A673 (cell line): ENCODE measurements around the gene RNF223. TPM values are rescaled to one million over a fixed set of nuclear protein-coding genes. Genes with fewer than 3 reads are reported as not detected.
"Not testable (repeated sequence)": the region's sequence is repeated elsewhere in the genome, so short reads cannot be mapped to it uniquely, and the experiment has no call there.

ENCODE experiments used
- BruUV-seq: library from RNA; stranded (reverse); fragments of 400-500 nt; replicated peaks from 2 replicates; lab custom pipeline; 2021; lab: Mats Ljungman, UMichigan
- CTCF ChIA-PET: fragments of 300-600 bp; sonication (Branson Sonifier 250); formaldehyde crosslinking; loops from one replicate; lab custom pipeline; 2022; ENCODE audit warnings: antibody characterized with exemption; lab: Charles Lee
- POLR2A ChIA-PET: fragments of 300-600 bp; sonication (Branson Sonifier 250); formaldehyde crosslinking; loops from one replicate; lab custom pipeline; 2022; ENCODE audit warnings: antibody characterized with exemption; ENCODE audit not compliant: low non-redundant PET; lab: Charles Lee
- DNase-seq: peaks from one replicate; pipeline ENCODE4 v3.0.0-alpha.2; 2015; ENCODE audit warnings: low spot score
- H3K27ac ChIP-seq: fragments of 200-600 bp; sonication (generic); 2 replicates; pipeline ENCODE4 v1.5.1; 2016; ENCODE audit warnings: mixed run types, low read depth, mild to moderate bottlenecking, mixed read lengths, antibody characterized with exemption, low read length; ENCODE audit not compliant: poor library complexity, severe bottlenecking
- H3K27me3 ChIP-seq: fragments of 200-600 bp; sonication (generic); replicated peaks from 2 replicates; pipeline ENCODE4 v1.6.1; 2017; ENCODE audit warnings: mixed run types, low read depth, mild to moderate bottlenecking, mixed read lengths, antibody characterized with exemption, low read length; ENCODE audit not compliant: insufficient read depth, poor library complexity
- H3K36me3 ChIP-seq: fragments of 200-600 bp; sonication (generic); 2 replicates; pipeline ENCODE4 v1.6.1; 2016; ENCODE audit warnings: mixed run types, mild to moderate bottlenecking, mixed read lengths, antibody characterized with exemption, low read length; ENCODE audit not compliant: insufficient read depth, poor library complexity, severe bottlenecking
- H3K4me1 ChIP-seq: fragments of 200-600 bp; sonication (generic); 2 replicates; pipeline ENCODE4 v1.6.1; 2017; ENCODE audit warnings: mixed run types, mild to moderate bottlenecking, mixed read lengths, antibody characterized with exemption, low read length; ENCODE audit not compliant: insufficient read depth, poor library complexity, severe bottlenecking
- H3K4me3 ChIP-seq: fragments of 200-600 bp; sonication (generic); 2 replicates; pipeline ENCODE4 v1.5.1; 2016; ENCODE audit warnings: low read depth, mixed run types, mild to moderate bottlenecking, mixed read lengths, low read length; ENCODE audit not compliant: poor library complexity, severe bottlenecking
- H3K9me3 ChIP-seq: fragments of 200-600 bp; sonication (generic); 2 replicates; pipeline ENCODE4 v1.6.1; 2016; ENCODE audit warnings: mixed run types, low read depth, mild to moderate bottlenecking, mixed read lengths, antibody characterized with exemption, low read length; ENCODE audit not compliant: poor library complexity, severe bottlenecking
- EZH2 ChIP-seq: fragments of 200-600 bp; sonication (generic); IDR thresholded peaks from 2 replicates; pipeline ENCODE4 v1.6.1; 2017; ENCODE audit warnings: borderline replicate concordance, low read depth, mild to moderate bottlenecking, mixed read lengths, antibody characterized with exemption, low read length; ENCODE audit not compliant: poor library complexity, severe bottlenecking
- intact Hi-C: fragments of 100-400 bp; cut with micrococcal nuclease; formaldehyde crosslinking; loops from one replicate; pipeline ENCODE4 v1.10.0; 2022; ENCODE audit not compliant: unreplicated experiment
- total RNA-seq: library from RNA; stranded (reverse); gene quantifications from 2 replicates; pipeline ENCODE4 v1.2.3, GENCODE V29; 2021
- TF ChIP-seq, protein P1 (sequence below): fragments of 300-800, 200-600 bp; sonication (generic); conservative IDR thresholded peaks from 2 replicates; pipeline ENCODE4 v1.5.1; 2017; ENCODE audit warnings: low read depth, mild to moderate bottlenecking, antibody characterized with exemption, low read length, moderate library complexity, mixed read lengths

RNF223 gene
- total RNA-seq, 1 experiment from 2014 or later, result not detected

DNA sequence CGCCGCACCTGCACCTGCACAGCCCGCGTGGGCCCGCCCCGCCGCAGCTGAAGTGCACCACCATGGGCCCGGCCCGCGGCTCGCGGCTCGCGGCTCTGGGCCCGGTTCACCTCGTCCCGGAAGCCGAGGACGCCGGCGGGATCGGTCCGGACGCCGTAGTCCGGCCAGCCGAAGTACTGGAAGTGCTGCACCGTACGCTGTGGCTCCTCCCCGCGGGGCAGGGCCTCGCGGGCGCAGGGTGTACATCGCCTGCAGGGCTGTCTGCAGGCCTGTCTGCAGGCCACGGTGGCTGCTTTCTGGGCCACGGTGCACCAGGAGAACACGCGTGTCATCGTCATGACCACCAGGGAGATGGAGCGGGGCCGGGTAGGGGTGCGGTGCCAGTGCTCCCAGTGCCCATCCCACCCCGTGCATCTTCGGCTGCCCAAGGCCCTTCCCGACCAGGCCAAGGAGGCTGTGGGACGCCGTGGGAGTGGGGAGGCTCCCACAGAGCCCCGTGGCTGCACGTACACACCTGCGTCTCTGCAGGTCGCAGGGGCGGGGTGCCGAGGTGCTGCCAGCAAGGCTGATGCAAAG, 6.7 kb downstream of the RNF223 start:
- Histone ChIP-seq H3K4me1 (peaks cover 26% of the 10 kb centered on the region), H3K27me3 (no peaks in the 10 kb centered on the region), H3K27ac (no peak overlapping the region), H3K36me3 (no peaks in the 10 kb centered on the region), H3K4me3 (no peak overlapping the region), H3K9me3 (no peaks in the 10 kb centered on the region)
- intact Hi-C loops, result no loop called here
- no peak for DNase-seq
- CTCF ChIA-PET, result no interaction called here
- POLR2A ChIA-PET, result no interaction called here
- no TSS peak for BruUV-seq
- TF ChIP-seq, protein P1, sequence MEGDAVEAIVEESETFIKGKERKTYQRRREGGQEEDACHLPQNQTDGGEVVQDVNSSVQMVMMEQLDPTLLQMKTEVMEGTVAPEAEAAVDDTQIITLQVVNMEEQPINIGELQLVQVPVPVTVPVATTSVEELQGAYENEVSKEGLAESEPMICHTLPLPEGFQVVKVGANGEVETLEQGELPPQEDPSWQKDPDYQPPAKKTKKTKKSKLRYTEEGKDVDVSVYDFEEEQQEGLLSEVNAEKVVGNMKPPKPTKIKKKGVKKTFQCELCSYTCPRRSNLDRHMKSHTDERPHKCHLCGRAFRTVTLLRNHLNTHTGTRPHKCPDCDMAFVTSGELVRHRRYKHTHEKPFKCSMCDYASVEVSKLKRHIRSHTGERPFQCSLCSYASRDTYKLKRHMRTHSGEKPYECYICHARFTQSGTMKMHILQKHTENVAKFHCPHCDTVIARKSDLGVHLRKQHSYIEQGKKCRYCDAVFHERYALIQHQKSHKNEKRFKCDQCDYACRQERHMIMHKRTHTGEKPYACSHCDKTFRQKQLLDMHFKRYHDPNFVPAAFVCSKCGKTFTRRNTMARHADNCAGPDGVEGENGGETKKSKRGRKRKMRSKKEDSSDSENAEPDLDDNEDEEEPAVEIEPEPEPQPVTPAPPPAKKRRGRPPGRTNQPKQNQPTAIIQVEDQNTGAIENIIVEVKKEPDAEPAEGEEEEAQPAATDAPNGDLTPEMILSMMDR, result no peak
- TF ChIP-seq EZH2, result no peak

DNA sequence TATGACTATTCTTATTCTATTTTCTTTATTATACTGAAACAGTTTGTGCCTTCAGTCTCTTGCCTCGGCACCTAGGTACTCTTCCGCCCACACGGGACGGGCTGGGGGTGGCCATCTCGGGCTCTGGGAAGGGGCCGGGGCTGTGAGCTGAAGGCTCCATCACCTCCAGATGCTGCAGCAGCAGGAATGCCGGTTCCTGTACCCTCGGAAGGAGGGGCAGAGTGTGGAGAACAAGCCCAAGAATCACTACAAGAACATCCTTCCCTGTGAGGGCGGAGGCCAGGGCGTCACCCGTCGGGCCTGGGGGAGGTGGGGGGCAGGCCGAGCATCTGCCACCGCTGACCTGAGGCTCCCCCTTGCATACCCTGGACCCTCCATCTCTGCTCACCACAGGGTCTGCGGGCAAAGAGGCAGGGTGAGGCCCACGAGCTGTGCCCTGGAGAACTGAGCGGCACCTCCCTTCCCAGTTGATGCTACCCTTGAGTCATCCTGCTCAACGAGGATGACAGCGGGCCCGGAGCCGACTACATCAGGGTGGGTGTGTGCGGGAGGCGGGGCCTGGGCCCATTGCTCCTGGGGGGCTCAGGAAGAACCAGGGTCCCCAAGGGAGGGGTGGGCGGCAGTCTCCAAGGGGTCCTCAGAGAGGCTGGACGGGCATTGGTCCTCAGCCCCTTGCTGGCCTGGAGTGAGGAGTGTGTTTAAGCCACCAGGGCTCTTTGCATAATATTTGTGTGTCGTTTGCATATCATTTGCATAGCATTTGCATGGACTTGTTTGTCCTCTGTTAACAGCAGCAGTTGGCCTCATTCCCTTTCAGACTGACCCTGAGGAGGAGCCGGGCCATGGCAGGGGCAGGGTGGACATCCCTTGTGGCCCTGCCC, 7.5 kb downstream of the RNF223 start:
- H3K27me3 ChIP-seq, result no peaks in the 10 kb centered on the region
- BruUV-seq, result no TSS peak
- POLR2A ChIA-PET, result no interaction called here

GRCh38 chr1:1065940-1066304, 8.2 kb downstream of the RNF223 start:
- H3K27me3 ChIP-seq, intact Hi-C loops, DNase-seq, H3K36me3 ChIP-seq, H3K9me3 ChIP-seq, H3K4me3 ChIP-seq, BruUV-seq, CTCF ChIA-PET, H3K27ac ChIP-seq, POLR2A ChIA-PET: not testable (repeated sequence)
- peaks cover 26% of the 10 kb centered on the region for H3K4me1 ChIP-seq

More for the DNA sequence above, 7.5 kb downstream of the RNF223 start:
- Histone ChIP-seq H3K36me3 (no peaks in the 10 kb centered on the region), H3K4me1 (peaks cover 26% of the 10 kb centered on the region), H3K27ac (no peak overlapping the region), H3K4me3 (no peak overlapping the region), H3K9me3 (no peaks in the 10 kb centered on the region)
- intact Hi-C loops, result no loop called here
- TF ChIP-seq, protein P1, result no peak
- TF ChIP-seq EZH2, result no peak
- CTCF ChIA-PET, result no interaction called here
- no peak for DNase-seq
